ENCODE measurements around the gene AGER.

DNA sequence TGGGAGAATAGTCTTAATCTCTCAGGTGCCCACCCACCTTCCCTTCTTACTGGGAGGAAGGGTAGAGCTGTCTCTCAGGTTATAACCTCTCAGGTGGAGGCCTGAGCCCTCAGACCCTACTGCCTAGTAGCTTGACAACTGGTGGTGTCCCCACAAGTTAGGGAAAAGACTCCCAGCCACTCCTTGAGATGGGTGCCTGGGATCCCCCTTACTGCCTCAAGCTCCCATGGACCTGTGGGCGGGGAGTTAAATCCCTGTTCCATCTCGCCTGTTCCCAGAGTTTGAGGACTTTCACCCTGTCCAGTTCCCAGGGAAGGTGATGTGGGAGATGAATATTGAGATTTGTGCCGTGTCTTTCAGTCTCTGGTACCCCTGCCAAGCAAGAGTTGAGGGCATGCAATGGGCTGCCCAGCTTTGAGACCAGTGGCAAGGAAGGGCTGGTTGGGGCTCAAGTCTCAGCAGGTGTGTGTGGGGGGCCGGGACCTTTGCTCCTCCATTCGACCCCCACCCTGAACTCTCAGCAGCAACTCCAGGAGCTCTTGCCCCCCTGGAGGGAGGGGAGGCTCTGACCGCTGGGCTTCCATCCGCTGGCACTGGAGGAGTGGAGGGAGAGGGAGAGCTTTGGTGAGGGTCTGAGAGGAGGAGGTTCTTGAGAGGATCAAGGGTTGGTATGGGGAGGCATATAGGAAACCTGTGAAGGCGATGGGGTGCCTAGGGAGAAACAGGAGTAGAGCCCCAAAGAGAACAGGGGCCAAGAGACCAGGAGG is 7.0 kb upstream of the AGER start:
- TF ChIP-seq, protein P1, sequence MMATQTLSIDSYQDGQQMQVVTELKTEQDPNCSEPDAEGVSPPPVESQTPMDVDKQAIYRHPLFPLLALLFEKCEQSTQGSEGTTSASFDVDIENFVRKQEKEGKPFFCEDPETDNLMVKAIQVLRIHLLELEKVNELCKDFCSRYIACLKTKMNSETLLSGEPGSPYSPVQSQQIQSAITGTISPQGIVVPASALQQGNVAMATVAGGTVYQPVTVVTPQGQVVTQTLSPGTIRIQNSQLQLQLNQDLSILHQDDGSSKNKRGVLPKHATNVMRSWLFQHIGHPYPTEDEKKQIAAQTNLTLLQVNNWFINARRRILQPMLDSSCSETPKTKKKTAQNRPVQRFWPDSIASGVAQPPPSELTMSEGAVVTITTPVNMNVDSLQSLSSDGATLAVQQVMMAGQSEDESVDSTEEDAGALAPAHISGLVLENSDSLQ (IDR thresholded peaks at IDR 0.05) = no peak
- TF ChIP-seq FOXK2 (IDR thresholded peaks at IDR 0.05) (no peak), CTBP1 (IDR thresholded peaks at IDR 0.05; ENCODE audit: borderline replicate concordance) (no peak), SUZ12 (IDR thresholded peaks at IDR 0.05) (no peak), SP1 (IDR thresholded peaks at IDR 0.05) (no peak), FOXA1 (IDR thresholded peaks at IDR 0.05) (no peak), ZNF384 (IDR thresholded peaks at IDR 0.05) (no peak), BHLHE40 (IDR thresholded peaks at IDR 0.05; ENCODE audit: borderline replicate concordance) (no peak), FOXM1 (IDR thresholded peaks at IDR 0.05; ENCODE audit: borderline replicate concordance) (no peak), LEF1 (IDR thresholded peaks at IDR 0.05; ENCODE audit: borderline replicate concordance) (no peak), ELF4 (IDR thresholded peaks at IDR 0.05) (no peak), L3MBTL2 (conservative IDR thresholded peaks at IDR 0.05) (no peak), TARDBP (IDR thresholded peaks at IDR 0.05) (no peak), HDGF (IDR thresholded peaks at IDR 0.05; ENCODE audit: borderline replicate concordance) (no peak)
